Measurements from ENCODE around the gene MRPL50. TPM values are rescaled to one million over a fixed set of nuclear protein-coding genes. Genes with fewer than 3 reads are reported as not detected.

Gene MRPL50
- total RNA-seq, 1 experiment from 2014 or later, result 20.0 TPM

GRCh38 chr9:101428909-101429308 lies 30.5 kb upstream of the MRPL50 start:
- Mint-ChIP-seq H3K9me3 (no peaks in the 10 kb centered on the region), H3K27me3 (ENCODE audit: low read depth) (peaks cover 1% of the 10 kb centered on the region), H3K4me3 (no peak overlapping the region), H3K27ac (no peak overlapping the region), H3K4me1 (no peaks in the 10 kb centered on the region), H3K36me3 (ENCODE audit: insufficient read depth in 1 of 3, low read depth in 3 of 3) (no peaks in the 10 kb centered on the region)
- Histone ChIP-seq H2BK120ac (ENCODE audit: low read depth, low read length, poor library complexity, severe bottlenecking) (no peak overlapping the region), H4K5ac (ENCODE audit: insufficient read length, low read depth, low read length) (no peak overlapping the region), H3K56ac (ENCODE audit: insufficient read length, low read depth, low read length) (no peak overlapping the region), H4K8ac (replicated peaks; ENCODE audit: insufficient read length, low read depth, low read length) (no peak overlapping the region), H2AFZ (ENCODE audit: low read length) (no peak overlapping the region), H3K18ac (ENCODE audit: insufficient read length, low read depth, low read length) (no peak overlapping the region), H3K4ac (ENCODE audit: low read depth, low read length) (no peak overlapping the region), H3K4me2 (ENCODE audit: insufficient read depth, insufficient read length, low read length) (no peak overlapping the region), H3K9me3 (ENCODE audit: control insufficient read depth, low read depth, low read length) (no peaks in the 10 kb centered on the region), H4K20me1 (ENCODE audit: control insufficient read depth, insufficient read depth, insufficient read length) (no peaks in the 10 kb centered on the region), H3K79me2 (ENCODE audit: insufficient read depth, low read length) (no peaks in the 10 kb centered on the region), H3T11ph (ENCODE audit: low read length) (no peak overlapping the region), H3K9ac (ENCODE audit: extremely low read depth, insufficient read length, low read length) (no peak overlapping the region), H3K27me3 (ENCODE audit: insufficient read depth, low read length) (no peaks in the 10 kb centered on the region), H3K4me1 (ENCODE audit: insufficient read depth, low read length) (no peaks in the 10 kb centered on the region), H3K79me1 (ENCODE audit: insufficient read depth, low read depth, low read length, poor library complexity, severe bottlenecking) (no peaks in the 10 kb centered on the region), H3K14ac (ENCODE audit: insufficient read depth, low read length) (no peak overlapping the region), H3K23me2 (ENCODE audit: insufficient read length, low read depth, low read length, poor library complexity, severe bottlenecking) (no peaks in the 10 kb centered on the region), H2BK15ac (ENCODE audit: low read depth, low read length) (no peak overlapping the region), H3K27ac (ENCODE audit: insufficient read length, low read depth, low read length) (no peak overlapping the region), H2AK5ac (ENCODE audit: insufficient read length, low read length) (no peak overlapping the region), H2BK5ac (ENCODE audit: insufficient read length, low read length) (no peak overlapping the region), H4K91ac (ENCODE audit: insufficient read length, low read depth, low read length) (no peak overlapping the region), H2BK12ac (ENCODE audit: insufficient read length, low read depth, low read length) (no peak overlapping the region), H3K23ac (ENCODE audit: insufficient read length, low read depth, low read length) (no peak overlapping the region), H2BK20ac (ENCODE audit: low read depth, low read length, poor library complexity, severe bottlenecking) (no peak overlapping the region)
- no CpG with 5 or more reads among the region's 3 CpGs for WGBS (ENCODE audit: extremely low coverage, insufficient read length, low lambda C conversion rate)
- TF ChIP-seq CTCF (conservative IDR thresholded peaks at IDR 0.05), result no peak
- DNase-seq, result no peak

Measured in H9 (cell line).